ENCODE results near the gene MACROD1. TPM values are rescaled to one million over a fixed set of nuclear protein-coding genes. Genes with fewer than 3 reads are reported as not detected.

MACROD1 gene
- total and polyA plus RNA-seq, 2 donors (not counting 1 experiment from before 2014, with no cell fraction given): 2.7 to 8.6 TPM

DNA sequence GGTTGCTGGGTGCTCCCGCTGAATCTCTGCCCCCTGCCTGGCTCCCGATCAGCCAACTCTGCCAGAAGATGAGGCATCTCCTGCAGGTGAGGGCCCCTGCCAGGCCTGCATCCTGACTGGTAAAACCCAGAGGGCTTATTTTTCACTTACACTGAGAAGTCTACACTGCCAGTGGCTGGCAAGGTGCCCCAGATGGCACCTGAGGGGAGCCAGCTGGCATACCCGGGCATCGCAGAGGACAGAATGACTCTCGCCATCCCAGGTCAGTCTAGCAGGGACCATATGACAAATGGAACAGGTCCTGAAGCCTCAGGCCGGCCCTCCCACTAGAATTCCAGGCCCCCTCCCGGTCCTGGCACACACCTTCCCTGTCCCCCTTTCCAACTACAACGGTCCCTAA is 30.9 kb downstream of the MACROD1 start:
- Mint-ChIP-seq H3K4me1 (no peaks in the 10 kb centered on the region), H3K4me3 (no peak overlapping the region), H3K9me3 (ENCODE audit: insufficient read depth) (no peaks in the 10 kb centered on the region), H3K27ac (no peak overlapping the region), H3K27me3 (peaks cover 3% of the 10 kb centered on the region)
- Histone ChIP-seq H3K4me3 (ENCODE audit: control extremely low read depth in 1 of 5, extremely low read depth in 1 of 5, insufficient read depth in 1 of 5, low read depth in 2 of 5, low read length in 4 of 5) (no peak overlapping the region), H3K9me3 (ENCODE audit: control extremely low read depth in 1 of 3, control insufficient read depth in 2 of 3, insufficient read depth in 1 of 3, low read length in 2 of 3) (no peaks in the 10 kb centered on the region), H4K20me1 (ENCODE audit: control insufficient read depth, insufficient read depth, low read length, poor library complexity, severe bottlenecking) (no peaks in the 10 kb centered on the region), H3K4me1 (ENCODE audit: control insufficient read depth in 2 of 2, insufficient read depth in 2 of 2, low read length in 2 of 2) (no peaks in the 10 kb centered on the region), H3K27ac (ENCODE audit: low read length in 2 of 2) (no peak overlapping the region), H3K27me3 (replicated peaks in 1 of 4; ENCODE audit: control extremely low read depth in 1 of 4, control insufficient read depth in 3 of 4, insufficient read depth in 4 of 4, low read length in 3 of 4) (no peaks in the 10 kb centered on the region), H2AFZ (ENCODE audit: insufficient read depth, low read depth, low read length, poor library complexity, severe bottlenecking) (no peak overlapping the region), H3K4me2 (replicated peaks; ENCODE audit: low read depth, low read length, poor library complexity, severe bottlenecking) (no peak overlapping the region), H3K36me3 (replicated peaks in 1 of 2; ENCODE audit: control extremely low read depth in 1 of 2, control insufficient read depth in 1 of 2, extremely low read depth in 1 of 2, insufficient read depth in 2 of 2, low read length in 1 of 2) (no peaks in the 10 kb centered on the region), H3K79me2 (ENCODE audit: control insufficient read depth, insufficient read depth, low read length) (no peaks in the 10 kb centered on the region), H3K9ac (ENCODE audit: low read length) (no peak overlapping the region)
- no peak for ATAC-seq (ENCODE audit: low read depth)
- 93% methylated on average over 8 of the region's 8 CpGs for WGBS (ENCODE audit: insufficient coverage)
- intact Hi-C loops (cut with micrococcal nuclease): no loop called here
- POLR2A ChIA-PET: no interaction called here
- CTCF ChIA-PET: interaction anchor here (0.6 kb wide), 2 partner anchors 279 to 303 kb away, joined by 4 read pairs; no protein-coding TSS in a partner anchor
- DNase-seq: no peak
- TF ChIP-seq, protein P1, sequence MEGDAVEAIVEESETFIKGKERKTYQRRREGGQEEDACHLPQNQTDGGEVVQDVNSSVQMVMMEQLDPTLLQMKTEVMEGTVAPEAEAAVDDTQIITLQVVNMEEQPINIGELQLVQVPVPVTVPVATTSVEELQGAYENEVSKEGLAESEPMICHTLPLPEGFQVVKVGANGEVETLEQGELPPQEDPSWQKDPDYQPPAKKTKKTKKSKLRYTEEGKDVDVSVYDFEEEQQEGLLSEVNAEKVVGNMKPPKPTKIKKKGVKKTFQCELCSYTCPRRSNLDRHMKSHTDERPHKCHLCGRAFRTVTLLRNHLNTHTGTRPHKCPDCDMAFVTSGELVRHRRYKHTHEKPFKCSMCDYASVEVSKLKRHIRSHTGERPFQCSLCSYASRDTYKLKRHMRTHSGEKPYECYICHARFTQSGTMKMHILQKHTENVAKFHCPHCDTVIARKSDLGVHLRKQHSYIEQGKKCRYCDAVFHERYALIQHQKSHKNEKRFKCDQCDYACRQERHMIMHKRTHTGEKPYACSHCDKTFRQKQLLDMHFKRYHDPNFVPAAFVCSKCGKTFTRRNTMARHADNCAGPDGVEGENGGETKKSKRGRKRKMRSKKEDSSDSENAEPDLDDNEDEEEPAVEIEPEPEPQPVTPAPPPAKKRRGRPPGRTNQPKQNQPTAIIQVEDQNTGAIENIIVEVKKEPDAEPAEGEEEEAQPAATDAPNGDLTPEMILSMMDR (IDR thresholded peaks at IDR 0.05): no peak
- TF ChIP-seq EZH2 (IDR thresholded peaks at IDR 0.05; ENCODE audit: borderline replicate concordance, insufficient read depth, low read depth, low read length, poor library complexity, severe bottlenecking): no peak

DNA sequence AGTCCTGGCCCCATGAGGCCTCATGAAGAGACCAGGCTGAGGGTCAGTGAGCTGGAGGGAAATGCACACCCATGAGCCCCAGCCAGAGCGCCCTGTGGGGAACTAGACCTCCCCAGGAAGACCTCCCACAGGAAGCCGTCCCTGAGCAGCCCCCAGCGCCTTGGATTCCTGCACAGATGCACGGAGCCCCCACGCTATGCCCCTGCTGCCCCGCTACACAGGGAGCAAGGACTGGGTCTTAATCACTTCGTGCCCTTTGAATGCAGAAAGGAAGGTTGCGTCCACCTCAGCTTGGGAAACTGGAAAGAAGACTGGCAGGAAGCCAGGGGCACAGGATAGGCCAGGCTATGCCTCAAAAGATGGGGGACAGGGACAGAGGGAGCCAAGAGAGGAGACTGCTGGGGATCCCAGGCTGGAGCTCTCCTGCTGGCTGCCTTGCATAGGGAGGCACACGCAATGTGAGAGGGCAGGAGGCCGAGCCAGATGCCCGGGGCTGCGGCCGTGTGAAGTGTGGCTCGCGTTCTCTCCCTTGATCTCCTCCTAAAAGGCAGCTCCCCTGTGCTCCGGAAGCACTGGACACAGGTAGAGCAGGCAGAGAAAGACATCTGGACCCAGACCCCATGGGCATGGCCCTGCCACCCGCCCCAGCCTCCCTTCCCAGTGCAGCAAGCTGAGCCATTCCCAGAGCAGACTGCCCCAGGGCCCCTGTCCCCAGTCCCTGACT is 32.8 kb downstream of the MACROD1 start:
- no peaks in the 10 kb centered on the region for H3K4me1 Mint-ChIP-seq
- H3K79me2 ChIP-seq (ENCODE audit: control insufficient read depth, insufficient read depth, low read length): no peaks in the 10 kb centered on the region
- POLR2A ChIA-PET: no interaction called here
- no peak overlapping the region for H3K9ac ChIP-seq (ENCODE audit: low read length)
- WGBS (ENCODE audit: insufficient coverage): 91% methylated on average over 17 of the region's 17 CpGs
- TF ChIP-seq, protein P1 (IDR thresholded peaks at IDR 0.05): no peak
- DNase-seq: no peak
- ATAC-seq (ENCODE audit: low read depth): no peak
- no peaks in the 10 kb centered on the region for H3K4me1 ChIP-seq (ENCODE audit: control insufficient read depth in 2 of 2, insufficient read depth in 2 of 2, low read length in 2 of 2)
- H3K4me3 Mint-ChIP-seq: no peak overlapping the region
- CTCF ChIA-PET: interaction anchor here (0.9 to 1.9 kb wide), 2 partner anchors 19 to 133 kb away, joined by 3 to 6 read pairs; no protein-coding TSS in a partner anchor
- peaks cover 6% of the 10 kb centered on the region for H3K27me3 Mint-ChIP-seq
- intact Hi-C loops (cut with micrococcal nuclease): no loop called here
- H4K20me1 ChIP-seq (ENCODE audit: control insufficient read depth, insufficient read depth, low read length, poor library complexity, severe bottlenecking): no peaks in the 10 kb centered on the region
- no peak overlapping the region for H2AFZ ChIP-seq (ENCODE audit: insufficient read depth, low read depth, low read length, poor library complexity, severe bottlenecking)
- H3K4me3 ChIP-seq (ENCODE audit: control extremely low read depth in 1 of 5, extremely low read depth in 1 of 5, insufficient read depth in 1 of 5, low read depth in 2 of 5, low read length in 4 of 5): no peak overlapping the region
- no peak overlapping the region for H3K27ac ChIP-seq (ENCODE audit: low read length in 2 of 2)
- H3K9me3 Mint-ChIP-seq (ENCODE audit: insufficient read depth): no peaks in the 10 kb centered on the region
- no peak overlapping the region for H3K27ac Mint-ChIP-seq
- no peaks in the 10 kb centered on the region for H3K36me3 ChIP-seq (replicated peaks in 1 of 2; ENCODE audit: control extremely low read depth in 1 of 2, control insufficient read depth in 1 of 2, extremely low read depth in 1 of 2, insufficient read depth in 2 of 2, low read length in 1 of 2)
- no peaks in the 10 kb centered on the region for H3K9me3 ChIP-seq (ENCODE audit: control extremely low read depth in 1 of 3, control insufficient read depth in 2 of 3, insufficient read depth in 1 of 3, low read length in 2 of 3)
- H3K27me3 ChIP-seq (replicated peaks in 1 of 4; ENCODE audit: control extremely low read depth in 1 of 4, control insufficient read depth in 3 of 4, insufficient read depth in 4 of 4, low read length in 3 of 4): no peaks in the 10 kb centered on the region
- no peak overlapping the region for H3K4me2 ChIP-seq (replicated peaks; ENCODE audit: low read depth, low read length, poor library complexity, severe bottlenecking)

Data from B cell (primary cell).